Pons (tissue), 1 donor: ENCODE measurements around the gene C12orf57.
A peak's percentile ranks its signal among the peaks of the same experiment; 100 is the strongest.

Experiments used
- DNase-seq: peaks from one replicate; pipeline ENCODE4 v3.0.0-alpha.2; 2016; ENCODE audit warnings: low spot score

Gene C12orf57

DNA sequence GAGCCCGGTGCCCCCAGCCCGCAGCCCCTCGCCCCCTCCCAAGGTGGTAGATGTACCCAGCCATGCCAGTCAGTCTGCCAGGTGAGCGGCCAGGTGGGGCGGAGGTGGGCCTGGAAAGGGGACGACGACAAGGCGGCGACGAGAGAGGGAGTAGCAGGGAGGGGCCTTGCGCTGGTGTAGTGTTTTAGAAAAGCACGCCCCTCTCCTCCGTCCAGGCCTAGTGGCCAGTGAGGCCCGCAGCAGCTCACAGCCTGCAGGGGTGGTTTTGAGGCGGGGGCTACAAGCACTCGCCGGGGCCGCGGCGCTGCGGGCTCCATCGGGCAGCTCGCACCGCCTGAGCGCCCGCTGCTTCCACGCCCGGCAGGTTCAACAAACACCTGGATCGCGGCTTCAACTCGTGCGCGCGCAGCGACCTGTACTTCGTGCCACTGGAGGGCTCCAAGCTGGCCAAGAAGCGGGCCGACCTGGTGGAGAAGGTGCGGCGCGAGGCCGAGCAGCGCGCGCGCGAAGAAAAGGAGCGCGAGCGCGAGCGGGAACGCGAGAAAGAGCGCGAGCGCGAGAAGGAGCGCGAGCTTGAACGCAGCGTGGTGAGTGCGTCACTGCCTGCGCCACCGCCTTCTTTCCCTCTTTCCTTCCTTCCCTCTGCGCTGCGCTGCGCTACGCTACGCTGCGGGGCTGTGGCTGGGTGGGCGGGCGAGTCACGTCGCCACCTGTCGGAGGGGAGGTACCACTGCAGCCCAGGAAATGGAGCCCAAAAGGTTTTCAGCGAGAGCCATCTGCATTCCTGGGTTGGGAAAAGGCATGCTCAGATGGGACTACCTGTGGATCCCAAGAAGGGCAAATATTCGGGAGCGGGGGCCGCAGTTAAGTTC lies 6.1 kb upstream of the C12orf57 start:
- peak; percentile 95 for DNase-seq

- no peak for DNase-seq
Measured at GRCh38 chr12:6938353-6939190, 5.2 kb upstream of the C12orf57 start.

DNA sequence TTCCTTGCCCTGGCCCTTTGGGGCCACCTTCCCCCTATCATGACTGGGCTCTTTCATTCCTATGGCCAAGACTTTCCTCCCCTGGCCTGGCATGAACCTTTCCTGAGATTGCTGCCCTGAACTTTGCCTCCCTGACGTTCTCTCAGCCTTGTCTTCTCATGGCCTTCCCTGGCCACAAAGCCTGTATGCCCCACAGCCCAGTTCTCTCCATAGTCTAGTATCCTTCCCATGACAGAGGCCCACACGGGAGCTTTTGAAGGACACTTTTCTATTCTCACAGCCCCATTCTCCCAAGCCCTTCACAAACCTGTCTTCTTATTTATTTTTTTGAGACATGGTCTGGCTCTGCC lies 4.7 kb upstream of the C12orf57 start:
- no peak for DNase-seq

GRCh38 chr12:6941267-6941666 lies 2.6 kb upstream of the C12orf57 start:
- no peak for DNase-seq

GRCh38 chr12:6941782-6942181 lies 2.0 kb upstream of the C12orf57 start:
- no peak for DNase-seq

GRCh38 chr12:6942331-6942665 lies 1.5 kb upstream of the C12orf57 start:
- DNase-seq: no peak

DNA sequence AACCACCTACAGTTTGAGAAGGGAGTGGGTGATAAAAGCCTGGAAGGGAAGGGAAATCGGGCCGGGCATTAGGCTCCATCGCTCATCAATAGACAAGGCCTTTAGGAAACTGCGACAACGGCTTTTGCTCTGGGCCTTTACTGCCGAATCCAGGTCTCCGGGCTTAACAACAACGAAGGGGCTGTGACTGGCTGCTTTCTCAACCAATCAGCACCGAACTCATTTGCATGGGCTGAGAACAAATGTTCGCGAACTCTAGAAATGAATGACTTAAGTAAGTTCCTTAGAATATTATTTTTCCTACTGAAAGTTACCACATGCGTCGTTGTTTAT lies 467 bp upstream of the C12orf57 start:
- no peak for DNase-seq

DNA sequence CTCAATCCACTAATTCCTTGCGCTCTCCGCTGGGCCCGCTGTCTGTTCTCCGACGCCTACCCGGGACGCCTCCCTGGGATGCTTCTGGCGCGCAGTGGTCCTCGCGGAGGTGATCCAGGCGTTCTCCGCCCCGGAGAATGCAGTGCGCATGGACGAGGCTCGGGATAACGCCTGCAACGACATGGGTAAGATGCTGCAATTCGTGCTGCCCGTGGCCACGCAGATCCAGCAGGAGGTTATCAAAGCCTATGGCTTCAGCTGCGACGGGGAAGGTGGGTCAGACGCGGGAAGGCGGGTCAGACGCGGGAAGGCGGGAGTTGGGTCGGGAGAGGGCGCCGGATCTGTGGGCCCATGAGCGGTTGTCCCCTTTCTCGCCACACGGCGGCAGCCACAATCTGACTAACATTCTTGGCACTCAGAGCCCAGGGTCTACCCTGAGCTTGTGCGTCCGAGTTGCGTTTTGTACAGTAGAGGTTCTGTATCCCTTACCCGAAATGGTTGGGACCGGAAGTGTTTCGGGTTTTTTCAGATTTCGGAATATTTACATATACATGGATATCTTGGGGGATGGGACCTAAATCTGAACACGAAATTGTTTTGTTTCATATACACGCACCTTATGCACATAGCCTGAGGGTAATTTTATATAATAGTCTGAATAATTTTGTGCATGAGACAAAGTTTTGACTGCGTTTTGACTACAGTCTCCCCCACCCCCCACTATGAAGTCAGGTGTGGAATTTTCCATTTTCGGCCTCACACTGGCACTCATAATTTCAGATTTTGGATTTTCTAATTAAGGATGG lies 762 bp downstream of the C12orf57 start:
- DNase-seq: peak; percentile 93

- no peak for DNase-seq
Measured at GRCh38 chr12:6945613-6946012, 1.8 kb downstream of the C12orf57 start.

DNA sequence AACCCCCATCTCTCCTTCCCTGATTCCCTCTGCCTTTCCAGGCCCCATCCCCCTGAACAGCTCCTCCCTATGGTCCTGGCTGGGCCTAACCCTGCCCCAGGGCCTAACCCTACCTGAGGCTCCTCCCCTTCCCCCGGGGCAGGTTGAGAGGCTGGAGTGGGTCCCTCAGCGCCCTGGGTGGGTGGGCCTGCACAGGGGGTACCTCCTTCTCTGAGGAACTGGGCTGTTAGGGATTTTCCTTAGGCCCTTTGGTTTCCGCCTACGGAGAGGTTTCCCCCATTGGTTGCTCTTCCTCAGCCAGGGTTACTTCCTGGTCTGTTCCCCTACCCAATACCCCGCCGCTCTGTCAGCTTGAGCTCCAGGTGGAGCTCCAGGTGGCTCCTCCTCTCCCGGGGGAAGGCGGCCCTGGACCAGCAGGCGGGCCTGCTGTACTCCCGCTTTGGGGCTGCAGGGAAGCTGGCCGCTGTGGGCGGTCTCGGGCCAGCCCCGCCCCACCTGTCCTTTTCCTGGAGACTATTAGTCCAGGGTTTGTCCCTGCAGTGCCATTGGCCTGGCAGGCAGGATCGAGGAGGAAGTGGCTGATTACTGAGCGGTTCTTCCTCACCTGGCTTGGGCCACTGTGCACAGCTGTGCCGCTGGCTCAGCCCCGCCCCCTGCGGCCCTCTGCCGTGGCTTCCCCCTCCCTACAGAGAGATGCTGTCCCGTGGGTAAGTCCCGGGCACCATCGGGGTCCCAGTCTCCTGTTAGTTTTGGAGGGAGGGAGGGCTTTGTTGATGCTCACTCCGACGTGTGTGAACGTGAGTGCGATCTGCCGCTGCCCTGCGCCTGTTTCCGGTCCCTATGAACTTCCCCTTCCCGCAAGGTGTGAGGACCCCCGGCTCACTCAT lies 2.5 kb downstream of the C12orf57 start:
- no peak for DNase-seq

DNA sequence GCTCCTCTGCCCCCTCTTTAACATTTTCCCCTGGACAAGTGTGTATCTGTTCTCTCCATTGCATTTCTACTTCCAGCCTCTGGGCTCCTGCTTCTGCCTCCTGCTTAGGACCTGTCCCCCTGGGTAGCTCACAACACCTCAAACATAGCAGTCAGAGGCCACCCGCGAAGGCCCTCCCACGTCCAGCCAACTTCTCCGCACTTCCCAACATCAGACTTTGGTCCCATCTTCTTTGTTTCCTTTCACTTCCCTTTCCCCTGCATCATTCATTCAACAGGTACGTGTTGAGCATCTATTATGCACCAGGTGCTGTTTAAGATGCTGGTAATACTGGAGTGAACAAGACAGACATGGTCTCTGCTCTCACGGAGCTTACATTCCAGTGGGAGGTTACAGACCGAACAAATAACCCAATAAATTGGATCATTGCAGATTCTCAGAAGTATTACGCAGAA lies 3.1 kb downstream of the C12orf57 start:
- DNase-seq: no peak

DNA sequence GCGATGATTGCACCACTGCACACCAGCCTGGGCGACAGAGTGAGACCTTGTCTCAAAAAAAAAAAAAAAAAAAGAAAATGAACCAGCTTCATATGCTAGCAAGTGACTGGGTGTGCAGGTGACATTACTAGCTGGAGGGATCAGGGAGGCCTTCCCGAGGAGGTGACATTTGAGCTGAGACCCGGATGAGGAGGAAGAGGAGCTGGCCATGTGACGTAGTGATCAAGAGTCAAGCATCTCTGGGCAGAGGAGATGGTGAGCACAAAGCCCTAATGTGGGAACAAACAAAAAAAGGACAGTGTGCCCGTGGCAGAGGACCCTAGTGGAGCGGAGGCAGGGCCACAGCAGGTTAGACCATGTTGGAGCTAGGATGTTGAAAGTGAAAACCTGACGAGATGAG lies 3.8 kb downstream of the C12orf57 start:
- DNase-seq: no peak

GRCh38 chr12:6948873-6949594 lies 5.2 kb downstream of the C12orf57 start:
- DNase-seq: no peak

- DNase-seq: no peak
Measured at GRCh38 chr12:6950401-6950801, 6.6 kb downstream of the C12orf57 start.

DNA sequence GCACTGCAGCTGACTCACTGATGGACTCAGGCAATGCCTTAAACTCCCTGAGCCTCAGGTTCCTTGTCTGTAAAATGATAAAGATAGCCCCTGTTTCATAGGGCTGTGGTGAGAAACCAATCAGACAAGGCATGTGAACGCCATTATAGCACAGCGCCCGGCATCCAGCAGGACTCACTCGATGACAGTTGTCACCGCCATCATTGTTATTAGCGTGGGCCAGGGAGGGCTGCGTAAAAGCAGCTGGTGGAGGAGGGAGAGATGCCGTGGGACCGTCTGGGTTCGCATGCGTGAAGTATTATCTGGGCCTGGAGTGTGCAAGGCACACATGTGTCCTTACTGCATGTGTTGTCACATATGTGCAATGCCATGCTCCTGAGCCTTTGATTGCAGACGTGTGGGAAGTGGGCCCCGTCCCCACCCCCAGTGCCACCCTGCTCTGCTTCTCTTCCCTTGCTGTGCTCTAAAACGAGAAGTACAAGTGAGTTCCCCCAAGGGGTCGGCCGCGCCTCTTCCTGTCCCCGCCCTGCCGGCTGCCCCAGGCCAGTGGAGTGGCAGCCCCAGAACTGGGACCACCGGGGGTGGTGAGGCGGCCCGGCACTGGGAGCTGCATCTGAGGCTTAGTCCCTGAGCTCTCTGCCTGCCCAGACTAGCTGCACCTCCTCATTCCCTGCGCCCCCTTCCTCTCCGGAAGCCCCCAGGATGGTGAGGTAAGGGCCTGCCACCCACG lies 7.2 kb downstream of the C12orf57 start, which contains the start of gene PTPN6:
TSS of gene PTPN6 (plus strand) at position 546 of the 730 bp plus-strand sequence. CDS start at position 703, 157 bp downstream.
- no peak for DNase-seq

- no peak for DNase-seq
Measured at GRCh38 chr12:6951551-6952120, 7.8 kb downstream of the C12orf57 start.

- DNase-seq: no peak
Measured at GRCh38 chr12:6952121-6952862, 8.5 kb downstream of the C12orf57 start.

- DNase-seq: no peak
Measured at GRCh38 chr12:6952863-6953441, 9.1 kb downstream of the C12orf57 start.
